NCI-H2029 (cell line): ENCODE results near the gene C1orf116.
A peak's percentile ranks its signal among the peaks of the same experiment; 100 is the strongest.

Experiments used
- DNase-seq: peaks from one replicate; lab custom pipeline; 2025; lab: John Stamatoyannopoulos, UW

C1orf116 gene

GRCh38 chr1:206987873-206988272, 44.7 kb downstream of the C1orf116 start:
- DNase-seq: no peak

- DNase-seq: no peak
These were observed 45.7 kb downstream of the C1orf116 start for GRCh38 chr1:206986885-206987284.

GRCh38 chr1:206986402-206986801, 46.2 kb downstream of the C1orf116 start:
- DNase-seq: no peak

GRCh38 chr1:206985162-206985749, 47.3 kb downstream of the C1orf116 start:
- DNase-seq: no peak

- DNase-seq: peak; percentile 20
These were observed 50.3 kb downstream of the C1orf116 start for GRCh38 chr1:206982216-206982615.

GRCh38 chr1:206979379-206980043, 53.0 kb downstream of the C1orf116 start:
- no peak for DNase-seq

GRCh38 chr1:206978259-206978658, 54.3 kb downstream of the C1orf116 start:
- DNase-seq: no peak

GRCh38 chr1:206975306-206975705, 57.2 kb downstream of the C1orf116 start:
- no peak for DNase-seq

- DNase-seq: no peak
These were observed 58.4 kb downstream of the C1orf116 start for GRCh38 chr1:206974140-206974539.

GRCh38 chr1:206972728-206973127, 59.8 kb downstream of the C1orf116 start:
- DNase-seq: no peak

GRCh38 chr1:206971029-206971655, 61.4 kb downstream of the C1orf116 start:
- no peak for DNase-seq

- DNase-seq: no peak
These were observed 62.1 kb downstream of the C1orf116 start, which contains the start of gene FCAMR for GRCh38 chr1:206970446-206970845. Gene FCAMR, minus strand, starts transcription at chr1:206970460. Its CDS starts 335 bp downstream, at chr1:206970125.

GRCh38 chr1:206969090-206969489, 63.5 kb downstream of the C1orf116 start:
- DNase-seq: no peak
